HepG2 (cell line): ENCODE data around the gene IL1B. TPM values are rescaled to one million over a fixed set of nuclear protein-coding genes. Genes with fewer than 3 reads are reported as not detected.

ENCODE experiments used
- ATAC-seq: fragments of 200-7000 bp; cut with Tn5 transposase; 3 replicates; pipeline ENCODE4 v1.9.1; 2020; ENCODE audit warnings: mild to moderate bottlenecking, moderate library complexity
- BruUV-seq: library from RNA; stranded (reverse); fragments of 400-500 nt; replicated peaks from 2 replicates; lab custom pipeline; 2021; lab: Mats Ljungman, UMichigan
- CTCF ChIA-PET: fragments of 300-600 bp; formaldehyde crosslinking; extraction: SDS; loops from one replicate; lab custom pipeline; 2021; ENCODE audit warnings: low total read pairs, inconsistent platforms, low intra/inter-chr PET ratio; lab: Yijun Ruan, JAX
- POLR2A ChIA-PET: fragments of 350-600 bp; sonication (Branson Sonifier 250); formaldehyde crosslinking; loops from one replicate; lab custom pipeline; 2020; ENCODE audit warnings: antibody characterized with exemption, inconsistent platforms; lab: Yijun Ruan, JAX
- DNase-seq: peaks from one replicate; pipeline ENCODE4 v3.0.0-alpha.2; 2015; ENCODE audit warnings: low spot score
- FAIRE-seq: peaks from 3 replicates; lab custom pipeline; 2011; peaks lifted over from hg19 to GRCh38; lab: Jason Lieb, UNC
- H2AFZ ChIP-seq: one replicate; pipeline ENCODE4 v1.6.1; 2011; ENCODE audit warnings: low read length, inconsistent platforms
- H3K27ac ChIP-seq: fragments of 300-600 bp; 3 replicates; pipeline ENCODE4 v1.8.0; 2011; ENCODE audit warnings: mixed run types, mild to moderate bottlenecking, mixed read lengths, low read length, inconsistent platforms; ENCODE audit not compliant: insufficient read depth; ENCODE audit errors: extremely low read length
- H3K27me3 ChIP-seq, 2 experiments: fragments of 200-600 bp in 1 of 2; 2 replicates in 1 of 2; 3 replicates in 1 of 2; pipeline versions ENCODE4 v1.6.0 to v1.8.0; 2011; ENCODE audit warnings: low read length in 2 of 2, mild to moderate bottlenecking in 2 of 2, moderate library complexity in 2 of 2, inconsistent platforms in 1 of 2; ENCODE audit not compliant: insufficient read depth in 2 of 2, control insufficient read depth in 1 of 2
- H3K36me3 ChIP-seq, 2 experiments: fragments of 200-600 bp in 1 of 2; replicated peaks in 1 of 2; 2 replicates in 1 of 2; 3 replicates in 1 of 2; pipeline versions ENCODE4 v1.5.1 to v1.8.0; 2011; ENCODE audit warnings: low read length in 2 of 2, inconsistent platforms in 1 of 2; ENCODE audit not compliant: insufficient read depth in 2 of 2, control insufficient read depth in 1 of 2
- H3K4me1 ChIP-seq: 2 replicates; pipeline ENCODE4 v1.5.1; 2012; ENCODE audit warnings: low read length, inconsistent platforms; ENCODE audit not compliant: insufficient read depth
- H3K4me2 ChIP-seq: 2 replicates; pipeline ENCODE4 v1.6.0; 2011; ENCODE audit warnings: low read depth, low read length, inconsistent platforms
- H3K4me3 ChIP-seq, 3 experiments: fragments of 200-600 bp in 1 of 3; sonication (generic), shearing (Covaris generic) in 1 of 3; replicated peaks in 1 of 3; 2 replicates each; pipeline ENCODE4 v1.5.1; 2011 to 2016; ENCODE audit warnings: low read length in 3 of 3, inconsistent platforms in 2 of 3, low read depth in 2 of 3, mild to moderate bottlenecking in 2 of 3, control low read depth in 1 of 3, mixed read lengths in 1 of 3; ENCODE audit not compliant: insufficient read depth in 1 of 3
- H3K79me2 ChIP-seq: one replicate; pipeline ENCODE4 v1.6.1; 2011; ENCODE audit warnings: low read length, inconsistent platforms; ENCODE audit not compliant: insufficient read depth
- H3K9ac ChIP-seq: 2 replicates; pipeline ENCODE4 v1.6.0; 2011; ENCODE audit warnings: mild to moderate bottlenecking, low read depth, low read length, inconsistent platforms; ENCODE audit not compliant: insufficient read depth
- H3K9me3 ChIP-seq: 2 replicates; pipeline ENCODE4 v1.5.1; 2012; ENCODE audit warnings: mild to moderate bottlenecking, low read length
- H4K20me1 ChIP-seq: 2 replicates; pipeline ENCODE4 v1.6.0; 2011; ENCODE audit warnings: inconsistent platforms, mild to moderate bottlenecking, low read length, moderate library complexity; ENCODE audit not compliant: insufficient read depth
- FOXK1 ChIP-seq: sonication (generic); formaldehyde crosslinking; IDR thresholded peaks from 2 replicates; pipeline ENCODE4 v1.4.0; 2020; ENCODE audit warnings: low read depth, missing genetic modification reagents, borderline replicate concordance
- FOXP1 ChIP-seq, 2 experiments: fragments of 450-650 bp in 1 of 2; IDR thresholded peaks; 2 replicates each; pipeline ENCODE4 v1.6.1; 2017 to 2018; ENCODE audit warnings: antibody characterized with exemption in 1 of 2
- HDAC1 ChIP-seq: sonication (generic); formaldehyde crosslinking; IDR thresholded peaks from 2 replicates; pipeline ENCODE4 v1.5.1; 2020; ENCODE audit warnings: mild to moderate bottlenecking, missing genetic modification reagents
- HNRNPH1 ChIP-seq: fragments of 200-400 bp; formaldehyde crosslinking; optimal IDR thresholded peaks from 2 replicates; pipeline ENCODE3; 2017; ENCODE audit warnings: mild to moderate bottlenecking, low read depth, low read length
- SMAD9 ChIP-seq: sonication (generic); formaldehyde crosslinking; IDR thresholded peaks from 2 replicates; pipeline ENCODE4 v1.5.1; 2020; ENCODE audit warnings: mild to moderate bottlenecking, missing genetic modification reagents
- SSRP1 ChIP-seq: IDR thresholded peaks from 2 replicates; pipeline ENCODE4 v1.6.1; 2016; ENCODE audit warnings: control low read depth
- SYNCRIP ChIP-seq: fragments of 200-400 bp; formaldehyde crosslinking; IDR thresholded peaks from 2 replicates; pipeline ENCODE4 v1.6.1; 2018; ENCODE audit warnings: mild to moderate bottlenecking, low read depth, low read length; ENCODE audit not compliant: insufficient read depth
- TP53 ChIP-seq: sonication (generic); formaldehyde crosslinking; conservative IDR thresholded peaks from 2 replicates; pipeline ENCODE4 v1.4.0; 2020; ENCODE audit warnings: missing genetic modification reagents
- ZNF263 ChIP-seq: sonication (generic); formaldehyde crosslinking; IDR thresholded peaks from 2 replicates; pipeline ENCODE4 v1.4.0; 2020; ENCODE audit warnings: missing genetic modification reagents
- ZNF367 ChIP-seq: sonication (generic); formaldehyde crosslinking; IDR thresholded peaks from 2 replicates; pipeline ENCODE4 v1.4.0; 2020; ENCODE audit warnings: missing genetic modification reagents, borderline replicate concordance
- WGBS: methylation state at CpG from one replicate; pipeline ENCODE4 v1.1.6; 2017; ENCODE audit warnings: low lambda C conversion rate; 5-methylcytosine and 5-hydroxymethylcytosine counted together
- in situ Hi-C: cut with HindIII; loops from 2 replicates; pipeline ENCODE4 v1.10.0; 2017; ENCODE audit warnings: low pct_unique_long_range_greater_than_20kb; ENCODE audit not compliant: extremely low pct_ligation_motif_present
- intact Hi-C: fragments of 100-400 bp; cut with micrococcal nuclease; formaldehyde crosslinking; loops from one replicate; pipeline ENCODE4 v1.10.0; 2022; ENCODE audit not compliant: unreplicated experiment
- polyA plus RNA-seq, 8 experiments: library from polyadenylated mRNA; depleted of rRNA in 3 of 8; stranded (reverse) in 7 of 8; unstranded in 1 of 8; fragments of >200 nt; fragmentation: Illumina TruSeq in 4 of 8; extraction: Trizol in 4 of 8; gene quantifications; 2 replicates each; pipeline versions ENCODE4 v1.2.1 to v1.2.3, GENCODE V29; 2011 to 2016; ENCODE audit warnings: low read depth in 4 of 8, missing spikeins in 1 of 8, mixed read lengths in 1 of 8; ENCODE audit not compliant: insufficient read depth in 1 of 8
- total RNA-seq, 5 experiments: library from RNA; depleted of rRNA; stranded (reverse); fragments of >200 nt; fragmentation: Illumina TruSeq; extraction: Trizol; gene quantifications; 2 replicates each; pipeline ENCODE4 v1.2.3, GENCODE V29; 2016; ENCODE audit warnings: low read depth in 1 of 5
- TF ChIP-seq, protein P1 (sequence below): sonication (generic); formaldehyde crosslinking; IDR thresholded peaks from 2 replicates; pipeline ENCODE4 v1.5.0; 2020; ENCODE audit warnings: missing genetic modification reagents
- TF ChIP-seq, protein P2 (sequence below): IDR thresholded peaks from 2 replicates; pipeline ENCODE4 v1.6.1; 2016; ENCODE audit warnings: missing compliant biosample characterization, missing genetic modification reagents, borderline replicate concordance
- TF ChIP-seq, protein P3 (sequence below): sonication (generic); formaldehyde crosslinking; IDR thresholded peaks from 2 replicates; pipeline ENCODE4 v1.4.0; 2020; ENCODE audit warnings: missing genetic modification reagents

Gene IL1B
- total and polyA plus RNA-seq, 2 of the 13 experiments (the other 11 are each of a cell fraction or from before 2014, with no cell fraction given) = 0.18 TPM; not detected in 1

DNA sequence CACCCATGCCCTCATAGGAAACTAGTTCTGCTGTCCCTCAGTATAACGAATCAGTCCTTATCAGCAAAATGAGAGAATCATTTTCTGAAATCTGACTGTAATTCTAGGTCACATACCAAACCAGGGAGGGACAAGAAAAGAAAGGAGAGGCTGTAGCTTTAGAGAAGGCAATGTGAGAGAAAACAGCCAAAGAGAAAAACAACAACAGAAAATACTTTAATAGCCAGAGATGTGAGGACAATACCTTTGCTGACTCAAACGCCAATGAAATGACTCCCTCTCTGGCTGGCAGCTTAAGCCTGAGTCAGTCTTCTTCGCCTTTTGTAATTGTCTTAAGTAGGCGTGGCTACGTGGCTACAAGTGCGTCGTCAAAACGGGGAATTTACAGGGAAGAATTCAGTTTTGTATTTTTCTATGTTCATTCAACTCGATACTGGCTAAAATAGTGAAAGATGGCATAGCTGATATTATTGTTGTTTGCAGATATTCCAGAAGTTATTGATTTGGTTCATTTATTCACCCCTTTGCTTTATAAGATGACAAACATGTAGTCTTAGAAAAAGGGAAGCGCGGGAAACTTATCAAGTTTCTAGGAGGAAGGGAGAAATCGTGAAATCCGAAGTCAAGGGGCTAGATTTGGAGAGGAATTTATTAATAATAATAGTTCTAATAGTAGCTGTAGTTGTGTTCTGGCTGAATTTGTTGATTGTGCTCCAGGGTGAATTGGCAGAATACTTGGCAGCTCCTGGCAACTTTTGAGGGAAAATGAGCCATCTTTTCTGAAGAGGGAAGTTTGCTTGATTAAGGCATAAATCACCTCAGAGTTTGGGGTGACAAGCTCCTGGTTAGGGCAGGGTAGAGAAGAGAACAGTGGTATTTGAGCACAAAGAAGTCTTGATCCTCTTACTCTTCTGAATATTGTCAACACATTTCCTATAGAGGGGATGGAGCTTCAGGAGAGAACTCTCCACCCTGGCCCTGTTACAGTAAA is 52.1 kb downstream of the IL1B start, which contains the start of gene IL1A:
Gene IL1A, minus strand, starts transcription at position 295 of the 991 bp plus-strand sequence. CDS start 723 bp downstream, outside the sequence.
- Histone ChIP-seq H3K36me3 (no peaks in the 10 kb centered on the region), H3K4me3 (no peak within 1 kb of the TSS), H3K9ac (no peak within 1 kb of the TSS), H3K79me2 (no peaks in the 10 kb centered on the region), H4K20me1 (no peaks in the 10 kb centered on the region), H3K27ac (no peak within 1 kb of the TSS), H3K4me2 (no peak within 1 kb of the TSS), H3K27me3 (no peaks in the 10 kb centered on the region), H2AFZ (no peak within 1 kb of the TSS), H3K4me1 (peaks cover 3% of the 10 kb centered on the region; the same call in 1 of the 2 replicates), H3K9me3 (no peaks in the 10 kb centered on the region)
- WGBS = 72% methylated on average over 13 of the region's 13 CpGs
- FAIRE-seq (no peak), ATAC-seq (no peak), DNase-seq (no peak)
- intact Hi-C loops = no loop called here
- in situ Hi-C loops = no loop called here
- CTCF ChIA-PET = no interaction called here
- BruUV-seq = no TSS peak
- POLR2A ChIA-PET = no interaction called here
- TF ChIP-seq TP53 (CRISPR knock-in tag) (no peak), SMAD9 (CRISPR knock-in tag) (no peak), ZNF367 (CRISPR knock-in tag) (no peak), SSRP1 (CRISPR knock-in tag) (no peak), FOXK1 (CRISPR knock-in tag) (no peak), HNRNPH1 (no peak), ZNF263 (CRISPR knock-in tag) (no peak), SYNCRIP (no peak), HDAC1 (CRISPR knock-in tag) (no peak), FOXP1 (IDR thresholded peaks at IDR 0.05) (no peak), FOXP1 (CRISPR knock-in tag; IDR thresholded peaks at IDR 0.05) (no peak)
- TF ChIP-seq, protein P1, sequence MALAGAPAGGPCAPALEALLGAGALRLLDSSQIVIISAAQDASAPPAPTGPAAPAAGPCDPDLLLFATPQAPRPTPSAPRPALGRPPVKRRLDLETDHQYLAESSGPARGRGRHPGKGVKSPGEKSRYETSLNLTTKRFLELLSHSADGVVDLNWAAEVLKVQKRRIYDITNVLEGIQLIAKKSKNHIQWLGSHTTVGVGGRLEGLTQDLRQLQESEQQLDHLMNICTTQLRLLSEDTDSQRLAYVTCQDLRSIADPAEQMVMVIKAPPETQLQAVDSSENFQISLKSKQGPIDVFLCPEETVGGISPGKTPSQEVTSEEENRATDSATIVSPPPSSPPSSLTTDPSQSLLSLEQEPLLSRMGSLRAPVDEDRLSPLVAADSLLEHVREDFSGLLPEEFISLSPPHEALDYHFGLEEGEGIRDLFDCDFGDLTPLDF = no peak
- TF ChIP-seq, protein P2, sequence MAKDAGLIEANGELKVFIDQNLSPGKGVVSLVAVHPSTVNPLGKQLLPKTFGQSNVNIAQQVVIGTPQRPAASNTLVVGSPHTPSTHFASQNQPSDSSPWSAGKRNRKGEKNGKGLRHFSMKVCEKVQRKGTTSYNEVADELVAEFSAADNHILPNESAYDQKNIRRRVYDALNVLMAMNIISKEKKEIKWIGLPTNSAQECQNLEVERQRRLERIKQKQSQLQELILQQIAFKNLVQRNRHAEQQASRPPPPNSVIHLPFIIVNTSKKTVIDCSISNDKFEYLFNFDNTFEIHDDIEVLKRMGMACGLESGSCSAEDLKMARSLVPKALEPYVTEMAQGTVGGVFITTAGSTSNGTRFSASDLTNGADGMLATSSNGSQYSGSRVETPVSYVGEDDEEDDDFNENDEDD = no peak
- TF ChIP-seq, protein P3, sequence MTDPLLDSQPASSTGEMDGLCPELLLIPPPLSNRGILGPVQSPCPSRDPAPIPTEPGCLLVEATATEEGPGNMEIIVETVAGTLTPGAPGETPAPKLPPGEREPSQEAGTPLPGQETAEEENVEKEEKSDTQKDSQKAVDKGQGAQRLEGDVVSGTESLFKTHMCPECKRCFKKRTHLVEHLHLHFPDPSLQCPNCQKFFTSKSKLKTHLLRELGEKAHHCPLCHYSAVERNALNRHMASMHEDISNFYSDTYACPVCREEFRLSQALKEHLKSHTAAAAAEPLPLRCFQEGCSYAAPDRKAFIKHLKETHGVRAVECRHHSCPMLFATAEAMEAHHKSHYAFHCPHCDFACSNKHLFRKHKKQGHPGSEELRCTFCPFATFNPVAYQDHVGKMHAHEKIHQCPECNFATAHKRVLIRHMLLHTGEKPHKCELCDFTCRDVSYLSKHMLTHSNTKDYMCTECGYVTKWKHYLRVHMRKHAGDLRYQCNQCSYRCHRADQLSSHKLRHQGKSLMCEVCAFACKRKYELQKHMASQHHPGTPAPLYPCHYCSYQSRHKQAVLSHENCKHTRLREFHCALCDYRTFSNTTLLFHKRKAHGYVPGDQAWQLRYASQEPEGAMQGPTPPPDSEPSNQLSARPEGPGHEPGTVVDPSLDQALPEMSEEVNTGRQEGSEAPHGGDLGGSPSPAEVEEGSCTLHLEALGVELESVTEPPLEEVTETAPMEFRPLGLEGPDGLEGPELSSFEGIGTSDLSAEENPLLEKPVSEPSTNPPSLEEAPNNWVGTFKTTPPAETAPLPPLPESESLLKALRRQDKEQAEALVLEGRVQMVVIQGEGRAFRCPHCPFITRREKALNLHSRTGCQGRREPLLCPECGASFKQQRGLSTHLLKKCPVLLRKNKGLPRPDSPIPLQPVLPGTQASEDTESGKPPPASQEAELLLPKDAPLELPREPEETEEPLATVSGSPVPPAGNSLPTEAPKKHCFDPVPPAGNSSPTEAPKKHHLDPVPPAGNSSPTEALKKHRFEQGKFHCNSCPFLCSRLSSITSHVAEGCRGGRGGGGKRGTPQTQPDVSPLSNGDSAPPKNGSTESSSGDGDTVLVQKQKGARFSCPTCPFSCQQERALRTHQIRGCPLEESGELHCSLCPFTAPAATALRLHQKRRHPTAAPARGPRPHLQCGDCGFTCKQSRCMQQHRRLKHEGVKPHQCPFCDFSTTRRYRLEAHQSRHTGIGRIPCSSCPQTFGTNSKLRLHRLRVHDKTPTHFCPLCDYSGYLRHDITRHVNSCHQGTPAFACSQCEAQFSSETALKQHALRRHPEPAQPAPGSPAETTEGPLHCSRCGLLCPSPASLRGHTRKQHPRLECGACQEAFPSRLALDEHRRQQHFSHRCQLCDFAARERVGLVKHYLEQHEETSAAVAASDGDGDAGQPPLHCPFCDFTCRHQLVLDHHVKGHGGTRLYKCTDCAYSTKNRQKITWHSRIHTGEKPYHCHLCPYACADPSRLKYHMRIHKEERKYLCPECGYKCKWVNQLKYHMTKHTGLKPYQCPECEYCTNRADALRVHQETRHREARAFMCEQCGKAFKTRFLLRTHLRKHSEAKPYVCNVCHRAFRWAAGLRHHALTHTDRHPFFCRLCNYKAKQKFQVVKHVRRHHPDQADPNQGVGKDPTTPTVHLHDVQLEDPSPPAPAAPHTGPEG (CRISPR knock-in tag) = no peak
